Muscle layer of colon (tissue), 2 donors: Measurements from ENCODE around the gene ZHX3.

Experiments
- H3K27ac ChIP-seq: one replicate; pipeline ENCODE4 v1.7.0; 2013; ENCODE audit warnings: low read depth, mild to moderate bottlenecking, low read length, moderate library complexity
- H3K27me3 ChIP-seq, 2 donors: one replicate each; pipeline ENCODE4 v1.7.0; 2013; ENCODE audit warnings: low read length in 2 of 2, mild to moderate bottlenecking in 2 of 2; ENCODE audit not compliant: insufficient read depth in 2 of 2, control insufficient read depth in 1 of 2
- H3K36me3 ChIP-seq: one replicate; pipeline ENCODE4 v1.7.0; 2013; ENCODE audit warnings: mild to moderate bottlenecking, low read length; ENCODE audit not compliant: insufficient read depth
- H3K4me1 ChIP-seq: one replicate; pipeline ENCODE4 v1.7.0; 2013; ENCODE audit warnings: mild to moderate bottlenecking, low read length; ENCODE audit not compliant: insufficient read depth
- H3K4me3 ChIP-seq, 2 donors: one replicate each; pipeline ENCODE4 v1.7.0; 2013; ENCODE audit warnings: low read length in 2 of 2, low read depth in 1 of 2, mild to moderate bottlenecking in 1 of 2, moderate library complexity in 1 of 2
- H3K9ac ChIP-seq: one replicate; pipeline ENCODE4 v1.7.0; 2013; ENCODE audit warnings: low read length
- H3K9me3 ChIP-seq: one replicate; pipeline ENCODE4 v1.7.0; 2013; ENCODE audit warnings: mild to moderate bottlenecking, low read length
- donor health status: abdominal sarcoma.
- donor health status: Adenocarcinoma of cecum.

The ZHX3 gene

DNA sequence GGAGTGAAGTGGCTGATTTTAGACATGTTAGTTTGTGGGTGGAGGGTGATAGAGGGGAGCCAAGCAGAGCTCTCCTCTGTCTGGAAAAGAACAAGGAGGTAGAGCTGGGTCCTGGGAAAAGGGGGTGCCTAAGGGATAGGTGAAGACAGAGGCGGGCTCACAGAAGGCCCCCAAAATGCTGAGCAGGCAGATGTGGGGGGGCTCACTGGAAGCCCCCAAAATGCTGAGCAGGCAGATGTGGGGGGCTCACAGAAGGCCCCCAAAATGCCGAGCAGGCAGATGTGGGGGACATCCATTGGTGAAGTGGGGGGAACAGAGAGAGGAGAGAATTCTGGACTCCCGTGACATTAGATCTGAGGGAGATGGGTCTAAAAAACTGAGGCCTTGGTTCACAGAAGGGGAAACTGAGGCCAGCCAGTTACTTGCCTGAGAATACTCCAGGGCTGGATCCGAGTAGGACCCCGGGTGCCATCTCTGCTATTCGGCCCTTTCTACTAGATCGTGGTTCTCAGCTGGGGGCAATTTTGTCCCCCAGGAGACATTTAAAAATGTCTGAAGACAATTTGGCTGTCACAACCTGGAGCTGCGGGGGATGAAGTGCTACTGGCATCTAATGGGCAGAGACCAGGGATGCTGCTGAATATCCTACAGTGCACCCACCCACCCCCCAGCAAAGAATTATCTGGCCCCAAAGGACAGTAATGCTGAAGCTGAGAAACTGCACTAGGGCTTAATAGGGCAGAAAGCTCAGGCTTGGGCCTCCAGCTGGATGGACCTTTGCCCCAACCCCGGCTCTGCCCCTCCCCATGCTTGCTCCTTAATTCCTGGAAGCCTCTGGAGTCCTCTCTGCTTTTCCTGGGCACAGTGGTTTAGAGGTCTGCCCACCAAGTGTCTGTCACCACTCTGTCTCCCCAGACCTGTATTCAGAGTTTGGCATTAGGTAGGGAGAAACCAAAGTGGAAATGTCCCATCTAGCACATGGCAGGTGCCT lies 25.2 kb upstream of the ZHX3 start:
- H3K27me3 ChIP-seq = no peaks in the 10 kb centered on the region
- no peaks in the 10 kb centered on the region for H3K36me3 ChIP-seq
- H3K4me3 ChIP-seq = no peak overlapping the region
- no peak overlapping the region for H3K27ac ChIP-seq
- H3K9me3 ChIP-seq = no peaks in the 10 kb centered on the region
- H3K4me1 ChIP-seq = peaks cover 11% of the 10 kb centered on the region
- no peak overlapping the region for H3K9ac ChIP-seq

DNA sequence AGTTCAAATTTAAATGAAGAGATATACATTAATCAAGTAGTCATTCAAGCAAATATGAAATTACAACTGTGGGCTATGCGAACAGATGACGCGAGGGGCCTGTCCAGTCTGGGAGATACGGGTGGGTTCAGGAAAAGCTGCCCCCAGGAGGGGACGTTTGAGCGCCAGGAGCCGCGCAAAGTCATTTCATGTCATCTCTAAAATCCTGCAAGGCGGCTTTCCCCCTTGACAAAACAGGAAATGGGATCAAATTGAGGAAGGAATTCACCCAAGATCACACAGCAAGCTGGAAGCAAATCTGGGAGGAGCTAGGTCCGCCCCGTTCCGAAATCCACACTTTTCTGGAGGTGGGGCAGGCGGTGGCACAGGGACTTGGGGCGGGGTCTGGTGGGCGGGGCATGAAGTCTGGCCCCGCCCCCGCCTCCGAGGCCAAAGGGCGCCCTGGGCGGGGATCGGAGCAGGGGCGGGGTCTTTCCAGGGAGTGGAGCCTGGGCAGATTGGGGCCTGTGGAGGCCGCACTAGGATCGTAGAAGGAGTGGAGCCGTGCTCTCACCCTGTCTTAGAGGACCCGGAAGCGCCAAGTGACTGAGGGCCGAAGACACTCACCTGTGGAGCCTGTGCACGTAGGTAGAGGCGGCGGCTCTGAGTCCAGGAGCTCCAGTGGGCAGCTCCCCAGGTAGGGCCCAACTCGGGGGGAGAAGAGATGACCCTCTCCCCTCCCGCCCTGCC lies 23.0 kb upstream of the ZHX3 start, which contains the start of gene LPIN3:
TSS of gene LPIN3 (plus strand) at position 495 of the 729 bp plus-strand sequence. CDS start 4,983 bp downstream, outside the sequence.
- no peaks in the 10 kb centered on the region for H3K27me3 ChIP-seq
- H3K4me1 ChIP-seq = peaks cover 11% of the 10 kb centered on the region
- H3K9me3 ChIP-seq = no peaks in the 10 kb centered on the region
- peak within 1 kb of the TSS; percentile 70 for H3K27ac ChIP-seq
- no peak within 1 kb of the TSS for H3K9ac ChIP-seq
- H3K4me3 ChIP-seq = peak within 1 kb of the TSS; percentile 46 to 50
- no peaks in the 10 kb centered on the region for H3K36me3 ChIP-seq

DNA sequence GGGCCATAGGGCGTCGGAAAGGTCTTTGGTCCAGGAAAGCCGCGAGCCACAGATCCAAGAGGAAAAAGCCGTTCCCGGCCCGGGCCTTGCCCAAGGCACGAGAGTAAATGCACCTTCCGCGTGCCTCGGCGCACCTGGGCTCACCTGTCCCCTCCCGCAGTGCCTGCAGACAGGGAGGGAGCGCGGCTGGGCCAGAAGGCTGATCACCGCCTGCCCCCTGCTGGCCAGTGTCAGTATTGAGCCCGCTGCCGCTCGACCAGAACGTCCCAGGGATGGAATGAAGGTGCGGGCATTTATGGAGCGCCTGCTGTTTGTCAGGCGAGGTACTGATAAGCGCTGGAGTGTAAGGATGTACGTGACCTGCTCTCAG lies 22.4 kb upstream of the ZHX3 start:
- Histone ChIP-seq H3K4me1 (peaks cover 11% of the 10 kb centered on the region), H3K36me3 (no peaks in the 10 kb centered on the region), H3K27ac (no peak overlapping the region), H3K4me3 (peak overlapping the region; percentile 46 to 50), H3K27me3 (no peaks in the 10 kb centered on the region), H3K9me3 (no peaks in the 10 kb centered on the region), H3K9ac (no peak overlapping the region)

DNA sequence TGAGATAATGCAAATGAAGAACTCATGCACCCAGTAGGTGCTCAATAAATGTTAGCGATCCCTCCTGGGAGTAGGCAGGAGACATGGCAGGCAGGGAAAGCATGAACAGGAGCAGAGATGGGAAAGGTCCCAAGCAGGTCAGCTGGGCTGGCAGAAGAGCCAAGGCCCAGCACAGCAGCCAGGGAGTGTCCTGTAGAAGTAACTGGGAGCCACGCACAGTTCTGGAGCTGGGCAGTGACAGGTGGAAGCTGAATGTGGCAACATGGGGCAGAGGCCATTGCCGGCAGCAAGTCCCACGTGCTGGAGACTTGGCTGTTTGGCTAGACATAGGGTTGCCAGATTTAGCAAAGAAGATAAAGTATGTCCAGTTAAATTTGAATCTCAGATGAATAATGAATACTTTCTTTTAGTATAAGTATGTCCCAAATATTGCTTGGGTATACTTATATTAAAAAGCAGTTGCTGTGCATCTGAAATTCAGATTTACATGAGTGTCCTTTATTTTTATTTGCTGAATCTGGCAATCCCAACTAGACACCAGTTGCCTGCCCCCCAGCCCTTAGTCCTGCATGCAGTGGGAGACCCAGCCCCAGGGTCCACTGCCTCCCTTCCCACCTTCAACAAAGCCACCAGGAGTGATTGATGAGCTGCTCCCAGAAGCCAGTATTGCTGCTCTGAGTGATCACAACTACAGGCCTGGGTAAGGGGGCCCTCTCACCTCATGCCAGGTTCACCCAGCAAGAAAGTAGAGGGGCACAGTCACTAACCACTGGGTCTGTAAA lies 19.4 kb upstream of the ZHX3 start:
- Histone ChIP-seq H3K9me3 (no peaks in the 10 kb centered on the region), H3K4me1 (peaks cover 11% of the 10 kb centered on the region), H3K27me3 (no peaks in the 10 kb centered on the region), H3K4me3 (no peak overlapping the region), H3K9ac (no peak overlapping the region), H3K36me3 (no peaks in the 10 kb centered on the region), H3K27ac (no peak overlapping the region)

DNA sequence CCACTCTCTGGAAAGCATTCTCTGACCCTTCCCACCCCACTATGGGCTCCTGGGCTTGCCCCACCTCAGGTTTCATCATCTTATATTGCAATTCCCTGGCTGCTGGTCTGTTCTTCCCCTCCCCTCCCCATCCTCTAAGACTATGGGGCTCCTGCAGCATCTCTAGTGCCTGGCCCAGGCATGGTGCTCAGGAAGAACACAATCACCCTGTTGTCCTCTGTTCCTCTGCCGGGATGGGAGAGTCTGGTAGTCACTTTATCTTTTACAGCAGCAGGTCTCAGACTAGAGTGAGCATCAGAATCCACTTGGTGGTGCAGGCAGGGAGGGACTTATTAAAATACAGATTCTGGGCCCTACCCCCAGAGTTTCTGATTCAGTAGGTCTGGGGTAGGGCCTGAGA lies 18.1 kb upstream of the ZHX3 start:
- Histone ChIP-seq H3K4me3 (no peak overlapping the region), H3K9me3 (no peaks in the 10 kb centered on the region), H3K27me3 (no peaks in the 10 kb centered on the region), H3K27ac (no peak overlapping the region), H3K9ac (no peak overlapping the region), H3K4me1 (peaks cover 7% of the 10 kb centered on the region), H3K36me3 (no peaks in the 10 kb centered on the region)

DNA sequence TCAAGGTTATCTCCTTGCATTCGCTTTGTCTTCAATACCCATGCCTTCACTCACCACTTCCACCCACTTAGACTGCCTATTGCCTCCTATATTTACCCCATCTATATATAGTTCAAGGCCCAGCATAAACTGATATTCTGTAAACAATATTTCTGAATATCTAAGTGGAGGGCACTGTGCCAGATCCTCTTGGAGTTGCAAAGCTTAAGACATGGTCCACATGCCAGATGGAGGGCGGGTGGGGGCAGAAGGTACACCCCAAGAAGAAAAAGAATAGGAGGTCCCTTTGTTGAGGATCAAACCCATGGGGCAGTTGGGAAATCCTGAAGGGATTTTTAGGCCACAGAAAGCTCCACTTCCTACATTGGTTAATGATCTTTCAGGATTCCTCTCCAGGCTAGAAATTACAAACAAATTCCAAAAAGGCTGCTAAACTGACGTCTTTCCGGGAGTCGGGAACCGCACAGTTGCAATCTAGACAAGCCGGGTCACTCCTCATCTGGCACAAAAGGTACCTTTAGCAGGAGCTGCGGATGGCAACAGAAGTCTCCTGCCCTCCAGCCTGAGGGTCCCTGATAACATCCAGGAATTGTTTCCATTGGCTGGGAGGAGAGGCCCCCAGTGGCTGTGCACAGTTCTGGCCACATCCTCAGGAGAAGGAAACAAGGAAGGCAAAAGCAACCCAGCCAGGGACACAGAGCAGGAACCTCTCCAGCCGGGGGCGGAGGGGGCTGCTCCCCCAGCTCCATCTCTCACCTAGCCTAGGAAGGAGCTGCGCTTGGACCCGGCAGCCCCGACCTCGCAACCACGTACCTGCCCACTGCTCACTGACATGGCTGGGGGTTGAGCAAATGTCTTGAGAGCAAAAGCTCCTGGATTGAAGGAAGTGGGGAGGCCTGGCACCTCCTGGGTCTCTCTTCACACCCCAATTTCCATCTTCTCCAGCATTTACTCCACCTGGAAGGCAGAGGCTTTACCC lies 17.2 kb upstream of the ZHX3 start:
- H3K9me3 ChIP-seq = no peaks in the 10 kb centered on the region
- no peak overlapping the region for H3K4me3 ChIP-seq
- peaks cover 4% of the 10 kb centered on the region for H3K4me1 ChIP-seq
- H3K36me3 ChIP-seq = no peaks in the 10 kb centered on the region
- no peak overlapping the region for H3K27ac ChIP-seq
- no peak overlapping the region for H3K9ac ChIP-seq
- no peaks in the 10 kb centered on the region for H3K27me3 ChIP-seq

DNA sequence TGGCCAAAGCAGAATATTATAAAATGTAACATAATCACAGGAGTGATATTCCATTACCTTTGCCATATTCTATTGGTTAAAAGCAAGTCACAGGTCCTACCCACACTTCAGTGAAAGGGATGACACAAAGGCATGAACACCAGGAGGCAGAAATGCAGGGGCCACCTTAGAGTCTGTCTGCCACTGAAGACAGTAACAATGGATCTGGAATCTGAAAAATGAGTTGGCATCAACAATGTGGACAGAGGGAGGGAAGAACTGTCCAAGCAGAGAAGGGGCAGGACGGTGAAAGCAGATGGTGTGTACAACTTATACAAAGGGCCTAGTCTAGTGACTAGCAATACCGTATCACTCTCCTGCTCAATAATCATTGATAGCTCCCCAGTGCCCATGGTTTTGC lies 16.5 kb upstream of the ZHX3 start:
- H3K4me3 ChIP-seq = no peak overlapping the region
- H3K27me3 ChIP-seq = no peaks in the 10 kb centered on the region
- H3K4me1 ChIP-seq = peaks cover 11% of the 10 kb centered on the region
- no peaks in the 10 kb centered on the region for H3K36me3 ChIP-seq
- H3K9ac ChIP-seq = no peak overlapping the region
- no peak overlapping the region for H3K27ac ChIP-seq
- no peaks in the 10 kb centered on the region for H3K9me3 ChIP-seq

DNA sequence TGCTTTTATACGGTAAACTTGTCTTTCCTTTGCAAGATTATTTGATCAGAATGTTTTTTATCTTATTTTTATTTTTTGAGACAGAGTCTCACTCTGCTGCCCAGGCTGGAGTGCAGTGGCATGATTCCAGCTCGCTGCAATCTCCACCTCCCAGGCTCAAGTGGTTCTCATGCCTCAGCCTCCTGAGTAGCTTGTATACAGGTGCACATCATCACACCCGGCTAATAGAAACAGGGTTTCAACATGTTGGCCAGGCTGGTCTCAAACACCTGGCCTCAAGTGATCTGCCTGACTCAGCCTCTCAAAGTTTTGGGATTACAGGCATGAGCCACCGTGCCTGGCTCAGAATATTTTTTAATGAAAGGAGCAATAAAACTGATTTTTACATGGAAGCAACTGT lies 14.2 kb upstream of the ZHX3 start:
- Histone ChIP-seq H3K27ac (no peak overlapping the region), H3K27me3 (no peaks in the 10 kb centered on the region), H3K9ac (no peak overlapping the region), H3K36me3 (no peaks in the 10 kb centered on the region), H3K4me1 (peaks cover 16% of the 10 kb centered on the region), H3K9me3 (no peaks in the 10 kb centered on the region), H3K4me3 (no peak overlapping the region)

DNA sequence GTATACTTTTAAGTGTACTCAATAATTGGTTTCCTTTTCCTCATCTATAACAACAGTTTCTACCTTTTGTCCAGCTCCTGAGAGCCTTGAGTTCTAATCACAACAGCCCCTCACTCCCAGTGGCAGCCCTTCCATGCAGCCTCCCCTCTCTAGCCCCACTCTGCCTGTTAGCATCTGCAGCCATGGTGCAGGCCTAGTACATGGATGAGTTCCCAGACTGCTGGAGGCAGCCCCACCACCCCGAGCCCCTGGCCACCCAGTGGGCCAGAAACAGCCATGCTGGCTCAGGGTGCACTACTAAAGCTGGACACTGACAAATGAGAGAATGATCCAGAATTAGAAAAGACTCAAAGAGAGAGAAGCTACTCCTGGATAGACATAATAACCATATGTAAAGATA lies 13.4 kb upstream of the ZHX3 start:
- Histone ChIP-seq H3K4me3 (no peak overlapping the region), H3K27ac (no peak overlapping the region), H3K27me3 (no peaks in the 10 kb centered on the region), H3K9ac (no peak overlapping the region), H3K36me3 (no peaks in the 10 kb centered on the region), H3K4me1 (peaks cover 16% of the 10 kb centered on the region), H3K9me3 (no peaks in the 10 kb centered on the region)

DNA sequence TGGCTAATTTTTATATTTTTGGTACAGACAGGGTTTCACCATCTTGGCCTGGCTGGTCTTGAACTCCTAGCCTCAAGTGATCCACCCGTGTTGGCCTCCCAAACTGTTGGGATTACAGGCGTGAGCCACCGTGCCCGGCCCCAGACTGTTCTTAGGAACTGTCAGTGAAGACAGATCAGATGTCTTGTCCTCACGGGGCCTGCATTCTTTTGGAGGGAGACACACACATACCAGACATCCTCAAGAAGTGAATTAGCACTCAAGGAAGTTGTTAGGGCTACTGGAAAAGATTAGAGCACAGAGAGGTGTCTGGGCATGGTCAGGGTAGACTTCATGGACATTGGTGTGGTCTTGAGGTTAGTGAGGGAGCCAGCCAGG lies 12.8 kb upstream of the ZHX3 start:
- no peaks in the 10 kb centered on the region for H3K9me3 ChIP-seq
- H3K27me3 ChIP-seq = no peaks in the 10 kb centered on the region
- no peak overlapping the region for H3K4me3 ChIP-seq
- no peaks in the 10 kb centered on the region for H3K36me3 ChIP-seq
- no peak overlapping the region for H3K27ac ChIP-seq
- H3K4me1 ChIP-seq = peaks cover 16% of the 10 kb centered on the region
- no peak overlapping the region for H3K9ac ChIP-seq
